ENCODE data around the gene MTMR3.

Gene MTMR3

GRCh38 chr22:30002861-30003486 lies 120.0 kb downstream of the MTMR3 start:
- no peak for DNase-seq (ENCODE audit: low read depth)

- DNase-seq (ENCODE audit: low read depth) = no peak
Measured at GRCh38 chr22:30004101-30004500, 121.1 kb downstream of the MTMR3 start.

GRCh38 chr22:30004694-30005093 lies 121.7 kb downstream of the MTMR3 start:
- DNase-seq (ENCODE audit: low read depth) = no peak

GRCh38 chr22:30005213-30005857 lies 122.4 kb downstream of the MTMR3 start:
- peak; percentile 68 for DNase-seq (ENCODE audit: low read depth)

GRCh38 chr22:30007361-30007760 lies 124.4 kb downstream of the MTMR3 start:
- DNase-seq (ENCODE audit: low read depth) = no peak

GRCh38 chr22:30008401-30008800 lies 125.4 kb downstream of the MTMR3 start:
- DNase-seq (ENCODE audit: low read depth) = no peak

GRCh38 chr22:30009478-30009877 lies 126.5 kb downstream of the MTMR3 start:
- DNase-seq (ENCODE audit: low read depth) = no peak

GRCh38 chr22:30010789-30011405 lies 127.9 kb downstream of the MTMR3 start:
- DNase-seq (ENCODE audit: low read depth) = no peak

DNA sequence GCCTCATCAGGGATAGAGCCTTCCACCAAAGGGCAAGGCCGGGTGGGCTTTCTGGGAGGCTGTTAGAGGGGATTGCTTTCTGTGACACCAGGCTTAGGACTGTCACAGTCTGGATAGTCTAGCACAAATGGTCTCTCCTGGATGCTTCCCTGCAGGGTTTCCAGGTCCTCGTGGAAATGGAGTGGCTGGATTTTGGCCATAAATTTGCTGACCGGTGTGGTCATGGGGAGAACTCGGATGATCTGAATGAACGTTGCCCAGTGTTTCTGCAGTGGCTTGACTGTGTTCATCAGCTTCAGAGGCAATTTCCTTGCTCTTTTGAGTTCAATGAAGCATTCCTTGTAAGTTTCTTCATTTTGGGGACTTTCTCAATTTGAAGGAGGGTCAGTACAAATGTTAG lies 130.2 kb downstream of the MTMR3 start:
- no peak for DNase-seq (ENCODE audit: low read depth)

DNA sequence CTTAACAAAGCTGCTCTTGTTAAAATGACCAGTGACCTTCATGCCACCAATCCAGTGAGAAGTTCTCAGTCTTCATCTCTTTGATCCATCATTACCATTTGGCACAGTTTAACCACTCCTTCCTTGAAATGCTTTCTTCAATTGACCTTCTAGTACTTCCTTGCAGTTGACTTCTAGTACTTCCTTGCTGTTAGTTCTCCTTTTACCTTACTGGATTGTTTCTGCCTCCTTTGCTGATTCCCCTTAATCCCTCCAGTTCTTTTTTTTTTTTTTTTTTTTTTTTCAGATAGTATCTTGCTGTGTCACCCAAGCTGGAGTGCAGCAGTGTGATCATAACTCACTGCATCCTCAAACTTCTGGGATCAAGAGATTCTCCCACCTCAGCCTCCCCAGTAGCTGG lies 131.3 kb downstream of the MTMR3 start:
- no peak for DNase-seq (ENCODE audit: low read depth)

DNA sequence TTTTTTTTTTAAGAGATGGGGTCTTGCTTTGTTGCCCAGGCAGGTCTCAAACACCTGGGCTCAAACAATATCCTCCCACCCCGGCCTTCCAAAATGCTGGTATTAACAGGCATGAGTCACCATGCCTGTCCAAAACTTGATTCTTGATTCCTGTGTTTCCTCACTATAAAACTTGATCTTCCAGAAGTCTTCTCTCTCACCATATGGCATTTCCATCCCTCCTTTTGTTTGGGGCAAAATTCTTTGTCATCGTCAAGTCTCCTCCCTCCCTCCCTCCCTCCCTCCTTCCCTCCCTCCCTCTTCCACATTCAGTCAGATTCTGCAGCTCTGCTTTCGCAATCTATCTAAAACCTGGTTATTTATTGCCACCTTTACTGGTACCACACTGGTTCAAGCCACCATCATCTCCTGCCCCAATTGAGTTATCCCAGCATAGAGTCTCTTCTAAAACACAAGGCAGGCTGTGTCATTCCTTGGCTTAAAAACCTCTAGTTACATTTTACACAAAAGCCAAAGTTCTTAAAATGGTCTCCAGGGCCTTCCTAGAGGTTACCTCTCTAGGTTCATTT lies 132.3 kb downstream of the MTMR3 start:
- no peak for DNase-seq (ENCODE audit: low read depth)

DNA sequence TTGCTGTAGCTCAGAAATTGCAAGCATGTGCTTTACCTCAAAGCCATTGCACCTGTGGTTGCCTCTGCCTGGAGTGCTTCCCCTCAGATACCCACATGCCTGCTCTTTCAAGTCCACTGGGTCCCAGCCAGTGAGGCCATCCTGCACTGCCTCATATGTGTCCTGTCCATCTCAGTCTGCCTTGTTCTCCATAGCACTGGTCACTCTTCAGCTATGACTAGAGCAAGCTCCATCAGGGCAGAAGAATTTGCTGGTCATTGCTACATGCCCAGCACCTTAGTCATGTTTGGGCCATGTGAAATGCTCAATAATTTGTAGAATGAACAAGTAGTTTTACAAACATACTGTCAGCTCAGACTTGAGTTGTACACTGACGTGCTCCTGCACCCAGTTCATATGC lies 132.9 kb downstream of the MTMR3 start:
- DNase-seq (ENCODE audit: low read depth) = peak; percentile 90

DNA sequence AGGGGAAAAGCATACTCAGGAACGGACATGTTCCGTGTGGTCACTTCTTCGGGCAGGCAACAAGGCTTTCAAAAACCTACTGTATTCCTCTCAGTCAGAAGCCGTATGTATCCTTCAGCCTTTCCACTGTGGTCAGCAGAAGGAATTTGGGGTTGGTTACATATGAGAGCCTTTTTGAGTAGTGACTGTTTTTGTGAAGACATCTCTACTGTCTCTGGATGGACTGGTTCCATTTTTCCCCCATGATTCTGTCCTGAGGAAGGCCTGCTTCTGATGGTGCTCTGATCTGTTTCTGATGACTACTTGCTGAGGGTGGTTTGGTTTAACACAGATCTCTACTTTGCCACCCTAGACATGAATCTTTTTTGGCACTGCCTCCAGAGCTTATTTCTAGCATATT lies 133.6 kb downstream of the MTMR3 start:
- no peak for DNase-seq (ENCODE audit: low read depth)

DNA sequence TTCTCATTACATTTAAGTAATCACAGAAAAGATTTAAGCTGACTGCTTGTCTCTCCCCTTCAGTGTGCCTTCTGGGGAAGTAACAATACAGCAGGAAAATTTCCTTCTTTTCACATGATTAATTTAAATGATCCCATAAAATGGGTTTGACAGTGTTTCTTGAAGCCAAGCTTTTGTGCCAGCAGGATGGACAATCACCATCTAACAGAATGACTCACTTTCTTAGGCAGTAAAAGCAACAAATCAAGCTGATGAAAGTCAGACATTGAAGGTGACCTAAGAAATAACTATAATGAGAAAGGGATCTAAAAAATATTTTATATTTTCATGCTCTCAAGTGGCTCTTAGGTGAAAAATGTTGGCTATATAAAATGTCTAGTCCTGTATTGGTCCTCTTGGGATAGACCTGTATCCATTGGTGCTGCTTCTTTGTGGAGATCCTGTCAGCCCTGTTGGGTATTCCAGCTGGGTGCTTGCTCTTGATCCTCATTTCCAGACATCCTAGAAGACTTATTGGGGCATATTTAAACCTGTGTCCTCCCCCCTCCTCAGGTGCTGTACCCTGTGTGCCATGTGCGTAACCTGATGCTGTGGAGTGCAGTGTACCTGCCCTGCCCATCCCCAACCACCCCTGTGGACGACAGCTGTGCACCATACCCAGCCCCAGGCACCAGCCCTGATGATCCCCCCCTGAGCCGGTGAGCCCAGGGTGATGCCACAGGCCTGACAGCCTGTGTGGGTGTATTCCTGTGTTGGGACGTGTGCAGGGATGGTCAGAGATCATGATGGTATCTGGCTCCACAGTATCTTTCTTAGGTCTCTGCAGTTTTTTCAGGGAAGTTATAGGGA lies 134.6 kb downstream of the MTMR3 start:
- DNase-seq (ENCODE audit: low read depth) = peak; percentile 37

- no peak for DNase-seq (ENCODE audit: low read depth)
Measured at GRCh38 chr22:30020511-30020910, 137.5 kb downstream of the MTMR3 start.

DNA sequence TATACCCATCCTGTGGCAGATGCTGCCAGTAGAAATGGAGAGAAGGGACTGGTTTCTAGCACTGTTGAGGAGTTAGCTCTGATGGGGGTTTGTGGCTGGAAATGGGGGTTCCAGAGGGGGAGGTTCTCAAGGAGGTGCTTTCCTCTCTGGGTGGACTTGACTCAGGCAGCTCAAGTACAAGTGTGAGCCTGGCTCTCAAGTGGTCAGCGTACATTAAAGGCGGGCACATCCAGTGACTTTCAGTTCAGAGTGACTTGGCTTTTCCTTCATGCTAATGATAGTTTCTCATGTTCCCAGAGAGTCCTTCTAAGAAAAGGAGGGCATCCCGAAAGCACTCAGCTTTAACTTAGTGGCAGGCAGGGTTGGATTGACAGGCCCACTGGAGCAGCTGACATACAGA lies 138.4 kb downstream of the MTMR3 start:
- DNase-seq (ENCODE audit: low read depth) = no peak

DNA sequence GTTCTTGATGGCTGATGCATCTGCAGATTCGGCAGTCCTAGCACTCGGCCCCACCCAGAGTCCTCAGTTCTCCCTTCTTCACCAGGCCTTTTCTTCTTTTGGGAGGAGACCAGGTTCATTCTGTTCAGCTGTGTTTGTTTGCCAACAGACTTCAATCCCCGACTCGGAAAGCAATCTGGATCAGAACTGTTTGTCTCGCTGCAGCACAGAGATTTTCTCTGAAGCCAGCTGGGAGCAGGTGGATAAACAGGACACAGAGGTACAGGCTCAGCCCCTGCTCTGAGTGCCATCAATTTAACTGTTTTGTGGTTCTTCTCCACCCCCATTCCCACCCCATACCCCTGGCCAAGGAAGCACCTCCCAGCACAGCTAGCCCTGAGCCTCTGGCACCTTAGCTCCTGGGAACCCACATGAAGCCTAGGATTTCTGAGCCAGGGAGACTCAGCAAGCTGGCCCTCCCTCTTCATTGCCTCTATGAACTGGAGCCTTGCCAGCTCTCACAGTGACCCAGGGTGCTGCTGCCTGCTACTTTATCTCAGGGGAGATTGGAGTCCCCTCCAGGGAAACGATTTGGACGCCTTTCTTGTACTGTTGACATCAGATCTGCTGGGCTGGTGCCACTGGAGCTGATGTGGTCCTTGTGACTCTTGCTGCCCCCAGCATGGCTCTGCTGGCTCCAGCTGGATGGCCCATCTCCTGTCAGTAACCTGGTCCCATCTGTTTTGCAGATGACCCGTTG lies 139.1 kb downstream of the MTMR3 start:
- DNase-seq (ENCODE audit: low read depth) = no peak

DNA sequence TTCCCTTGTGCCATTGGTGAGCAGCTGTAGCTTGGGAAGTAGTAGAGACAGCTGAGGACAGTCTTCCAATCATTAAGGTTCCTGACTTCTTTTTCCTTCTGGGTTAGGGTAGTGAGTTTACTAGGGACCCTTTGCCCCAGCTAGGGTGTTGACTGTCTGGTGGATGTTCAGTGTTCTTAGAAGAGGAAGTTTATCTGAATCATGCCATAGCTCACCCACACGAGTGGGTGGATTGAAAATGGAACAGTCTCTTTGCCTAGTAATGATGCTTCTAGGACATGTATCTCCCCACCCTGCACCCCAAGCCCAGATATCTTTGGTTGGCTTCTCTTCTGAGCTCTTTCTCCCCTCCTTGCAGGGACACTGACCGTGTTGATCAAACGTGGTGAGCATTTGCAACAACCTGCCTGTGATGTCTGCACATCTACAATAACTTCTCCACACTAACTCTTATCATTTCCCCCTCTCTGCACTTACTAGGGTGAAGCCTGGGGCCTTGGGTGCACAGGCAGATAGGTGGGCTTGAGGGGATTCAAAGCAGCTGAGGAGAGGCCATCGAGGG lies 140.2 kb downstream of the MTMR3 start:
- DNase-seq (ENCODE audit: low read depth) = no peak

DNA sequence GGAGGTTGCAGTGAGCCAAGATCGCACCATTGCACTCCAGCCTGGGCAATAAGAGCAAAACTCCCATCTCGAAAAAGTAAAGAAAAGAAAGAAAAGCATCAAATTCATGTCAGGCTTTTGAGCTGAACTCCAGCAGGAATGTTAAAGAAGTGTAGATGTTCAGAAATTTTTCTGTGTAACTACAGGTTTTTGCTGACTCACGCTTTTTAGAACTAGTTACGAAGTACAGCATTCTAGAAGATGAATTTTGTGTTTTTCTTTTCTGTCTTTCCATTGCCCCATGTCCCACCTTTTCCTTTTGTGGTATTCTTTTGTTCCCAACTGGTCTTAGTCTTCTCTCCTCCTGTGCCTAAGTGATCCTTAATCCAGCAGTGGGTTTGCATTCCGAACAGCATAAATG lies 141.3 kb downstream of the MTMR3 start:
- DNase-seq (ENCODE audit: low read depth) = no peak

DNA sequence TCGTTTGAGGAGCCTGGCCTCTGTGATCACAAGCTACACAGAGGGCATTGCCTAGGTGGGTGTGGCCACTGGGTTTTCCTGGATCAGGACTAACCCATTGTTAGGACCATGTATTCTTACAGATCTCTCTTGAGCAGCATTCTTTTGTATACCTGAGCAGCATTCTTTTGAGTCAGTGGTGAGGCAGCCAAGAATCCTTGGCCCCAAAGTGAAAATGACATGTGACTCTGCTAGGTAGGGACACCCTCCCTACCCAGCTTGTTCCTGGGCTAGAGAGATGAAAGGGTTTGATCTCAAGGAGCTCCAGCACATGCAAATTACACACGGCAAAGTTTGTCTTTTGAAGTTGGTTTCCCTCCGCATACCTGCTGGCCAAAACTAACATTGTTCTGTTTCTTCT lies 142.2 kb downstream of the MTMR3 start:
- DNase-seq (ENCODE audit: low read depth) = no peak

DNA sequence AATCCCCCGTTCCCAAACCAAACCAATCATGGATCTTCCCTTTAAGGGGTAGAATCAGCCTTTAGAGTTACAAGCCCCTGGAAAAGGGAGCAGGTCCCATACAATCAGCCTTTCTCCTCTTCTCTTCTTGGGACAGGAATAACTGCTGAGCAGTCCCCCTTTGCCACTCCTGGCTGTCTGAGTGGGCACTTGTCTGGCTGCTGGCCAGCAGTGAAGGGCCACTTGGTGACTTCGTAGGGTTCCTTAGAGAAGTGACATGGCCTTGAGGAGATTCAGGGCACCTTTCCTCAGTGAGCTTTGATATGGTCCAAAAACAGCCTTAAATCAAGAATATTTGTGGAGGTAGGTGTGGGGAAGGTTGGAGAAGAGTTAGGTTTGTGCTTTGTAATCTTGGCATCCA lies 143.8 kb downstream of the MTMR3 start:
- no peak for DNase-seq (ENCODE audit: low read depth)
